ENCODE data around the gene ZNF768. TPM values are rescaled to one million over a fixed set of nuclear protein-coding genes. Genes with fewer than 3 reads are reported as not detected.
"Not testable (repeated sequence)": the region's sequence is repeated elsewhere in the genome, so short reads cannot be mapped to it uniquely, and the experiment has no call there.

Gene ZNF768
- polyA plus RNA-seq, 3 donors = 48.0 to 66.6 (median 54.7) TPM

GRCh38 chr16:30539986-30540526 is 13.7 kb upstream of the ZNF768 start:
- DNase-seq (ENCODE audit: extremely low read depth in 1 of 11, low read depth in 9 of 11, low spot score in 4 of 11) = not testable (repeated sequence)

DNA sequence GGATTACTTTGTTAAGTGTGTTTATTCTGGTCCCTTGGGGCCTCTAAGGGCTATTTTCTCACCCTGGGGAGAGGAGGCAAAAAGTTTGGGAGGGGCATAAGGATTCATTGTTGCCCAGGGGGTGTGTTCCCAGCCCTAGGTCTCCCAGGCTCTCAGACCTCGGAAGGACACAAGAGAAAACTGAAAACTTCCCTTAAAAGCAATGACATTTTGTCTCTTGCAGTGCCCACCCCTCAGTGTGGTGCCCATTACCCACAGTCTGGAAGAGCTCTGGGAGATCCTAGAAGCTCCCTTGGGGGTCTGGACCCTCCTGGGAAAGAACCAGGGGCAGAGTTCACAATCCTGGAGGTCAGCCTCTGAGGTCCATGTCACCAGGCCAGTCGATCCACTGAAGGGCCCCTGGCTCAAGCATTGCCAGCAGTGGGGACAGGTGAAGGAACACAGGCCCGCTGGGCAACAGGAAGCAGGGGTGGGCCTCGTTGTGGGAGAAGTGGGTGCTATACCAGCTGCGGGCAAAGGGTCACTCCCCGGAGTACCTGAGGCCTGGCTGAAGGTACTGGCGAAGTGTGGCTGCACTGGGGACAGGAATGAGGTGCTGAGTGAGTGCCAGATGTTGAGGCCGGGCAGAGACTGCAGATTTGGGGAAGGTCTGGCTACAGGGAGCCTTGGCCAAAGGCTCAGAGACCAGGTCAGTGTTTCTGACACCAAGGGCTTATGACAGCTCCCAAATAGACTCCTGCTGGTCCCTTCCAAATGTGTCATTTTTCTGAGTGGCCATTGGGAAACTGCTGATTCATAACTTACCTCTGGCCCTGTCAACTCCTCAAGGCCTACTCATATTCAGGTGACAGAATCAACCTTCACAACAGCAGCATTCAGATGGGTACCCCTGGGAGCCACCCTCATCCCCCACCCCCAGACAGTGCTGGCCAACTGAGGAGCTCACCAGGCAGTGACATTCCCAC is 12.9 kb upstream of the ZNF768 start:
- DNase-seq (ENCODE audit: extremely low read depth in 1 of 11, low read depth in 9 of 11, low spot score in 4 of 11) = no peak

- DNase-seq (ENCODE audit: extremely low read depth in 1 of 11, low read depth in 9 of 11, low spot score in 4 of 11) = not testable (repeated sequence)
These were observed 10.1 kb upstream of the ZNF768 start for GRCh38 chr16:30536391-30537024.

DNA sequence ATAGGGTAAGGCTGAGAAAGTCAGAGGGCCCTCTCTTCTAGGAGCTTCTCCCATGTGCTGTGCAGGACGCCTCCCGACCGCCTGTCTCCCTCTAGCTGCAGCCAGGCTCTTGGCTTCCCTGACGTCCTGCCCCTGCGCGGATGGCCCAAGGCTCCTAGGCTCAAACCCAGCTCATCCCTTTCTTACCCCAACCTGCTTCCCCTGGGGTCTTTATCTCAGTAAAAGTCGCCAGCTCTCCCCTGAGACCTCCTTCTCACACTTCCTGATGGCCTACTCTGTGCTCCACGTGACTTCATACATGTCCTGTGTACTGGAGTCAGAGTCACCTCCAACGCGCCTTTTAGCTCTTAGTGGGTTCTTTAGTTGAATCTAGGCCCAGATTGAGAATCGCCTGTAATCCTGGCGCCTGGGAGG is 9.4 kb upstream of the ZNF768 start:
- DNase-seq (ENCODE audit: extremely low read depth in 1 of 11, low read depth in 9 of 11, low spot score in 4 of 11) = peak in 6 of 11 donors; percentile 49 to 69 (median 61)

DNA sequence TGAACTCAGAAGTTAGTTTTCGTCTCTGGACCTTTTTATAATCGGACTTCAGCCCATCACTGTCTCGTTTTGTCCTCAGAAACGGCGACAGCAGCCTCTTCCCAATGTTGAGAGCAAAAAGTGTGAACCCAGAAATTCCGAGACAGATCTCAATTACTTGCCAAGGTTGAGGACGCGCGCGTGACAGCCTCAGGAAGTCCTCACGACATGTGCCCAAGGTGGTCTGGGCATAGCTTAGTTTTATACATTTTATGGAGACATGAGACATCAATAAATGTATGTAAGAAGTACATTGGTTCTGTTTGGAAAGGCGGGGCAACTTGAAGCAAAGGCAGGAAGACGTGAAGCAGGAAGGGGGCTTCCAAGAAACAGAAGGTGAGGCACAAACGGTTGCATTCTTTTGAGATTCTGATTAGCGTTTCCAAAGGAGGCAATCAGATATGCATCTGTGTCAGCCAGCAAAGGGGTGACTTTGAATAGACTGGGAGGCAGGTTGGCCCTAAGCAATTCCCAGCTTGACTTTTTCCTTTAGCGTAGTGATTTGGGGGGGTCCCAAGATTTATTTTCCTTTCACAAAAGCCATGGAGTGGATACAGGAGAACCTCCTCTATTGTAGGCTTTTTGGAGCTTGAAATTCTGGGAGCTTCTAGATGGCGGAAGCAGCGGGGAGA is 8.9 kb upstream of the ZNF768 start:
- DNase-seq (ENCODE audit: extremely low read depth in 1 of 11, low read depth in 9 of 11, low spot score in 4 of 11) = no peak

GRCh38 chr16:30534368-30535105 is 8.2 kb upstream of the ZNF768 start, which contains the start of gene ZNF747:
TSS of gene ZNF747 (minus strand) at chr16:30534858. CDS start at chr16:30534679, 179 bp downstream.
- peak; percentile 76 to 93 (median 89) for DNase-seq (ENCODE audit: extremely low read depth in 1 of 11, low read depth in 9 of 11, low spot score in 4 of 11)

DNA sequence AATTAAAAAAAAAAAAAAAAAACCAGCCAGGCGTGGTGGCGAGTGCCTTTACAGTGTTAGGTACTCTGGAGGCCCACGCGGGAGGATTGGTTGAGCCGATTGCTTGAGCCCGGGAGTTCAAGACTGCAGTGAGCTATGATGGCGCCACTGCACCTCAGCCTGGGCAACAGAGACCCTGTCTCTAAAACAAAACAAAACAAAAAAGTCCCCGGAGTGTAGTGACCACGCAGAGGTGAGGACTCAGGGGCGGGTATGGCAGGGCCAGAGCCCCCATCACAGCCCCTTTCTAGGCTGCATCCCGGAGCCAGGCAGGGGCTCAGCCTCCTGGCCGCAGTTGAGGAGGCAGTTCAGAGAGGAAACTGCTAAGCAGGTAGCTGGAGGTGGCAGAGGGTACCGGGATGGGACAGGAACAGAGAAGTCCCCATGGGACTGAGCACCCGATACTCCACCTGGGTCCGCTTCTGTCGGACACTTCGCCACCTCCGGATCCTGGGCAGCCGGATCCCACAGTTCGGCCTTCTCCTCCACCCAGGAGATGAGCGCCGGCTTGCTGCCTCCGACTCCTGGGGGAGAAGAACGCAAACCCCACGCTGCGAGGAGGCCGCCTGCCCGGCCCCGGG is 7.5 kb upstream of the ZNF768 start:
- no peak for DNase-seq (ENCODE audit: extremely low read depth in 1 of 11, low read depth in 9 of 11, low spot score in 4 of 11)

DNA sequence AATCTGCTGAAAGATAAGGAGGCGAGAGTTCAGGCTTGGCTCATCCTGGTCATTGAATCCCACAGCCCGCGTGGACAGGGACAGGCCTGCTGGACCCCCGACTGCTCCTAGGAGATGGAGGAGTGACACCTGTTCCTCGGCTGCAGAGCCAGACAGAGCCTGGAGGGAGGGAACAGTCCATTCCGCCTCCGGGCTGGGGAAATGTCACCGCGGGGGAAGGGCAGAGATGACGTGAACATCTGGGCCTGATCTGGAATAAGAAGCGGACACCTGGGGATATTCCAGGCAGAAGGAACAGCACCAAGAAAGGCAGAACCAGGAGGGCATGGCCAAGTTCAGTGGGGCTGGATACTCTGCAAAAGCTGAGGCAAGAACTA is 6.8 kb upstream of the ZNF768 start:
- no peak for DNase-seq (ENCODE audit: extremely low read depth in 1 of 11, low read depth in 9 of 11, low spot score in 4 of 11)

DNA sequence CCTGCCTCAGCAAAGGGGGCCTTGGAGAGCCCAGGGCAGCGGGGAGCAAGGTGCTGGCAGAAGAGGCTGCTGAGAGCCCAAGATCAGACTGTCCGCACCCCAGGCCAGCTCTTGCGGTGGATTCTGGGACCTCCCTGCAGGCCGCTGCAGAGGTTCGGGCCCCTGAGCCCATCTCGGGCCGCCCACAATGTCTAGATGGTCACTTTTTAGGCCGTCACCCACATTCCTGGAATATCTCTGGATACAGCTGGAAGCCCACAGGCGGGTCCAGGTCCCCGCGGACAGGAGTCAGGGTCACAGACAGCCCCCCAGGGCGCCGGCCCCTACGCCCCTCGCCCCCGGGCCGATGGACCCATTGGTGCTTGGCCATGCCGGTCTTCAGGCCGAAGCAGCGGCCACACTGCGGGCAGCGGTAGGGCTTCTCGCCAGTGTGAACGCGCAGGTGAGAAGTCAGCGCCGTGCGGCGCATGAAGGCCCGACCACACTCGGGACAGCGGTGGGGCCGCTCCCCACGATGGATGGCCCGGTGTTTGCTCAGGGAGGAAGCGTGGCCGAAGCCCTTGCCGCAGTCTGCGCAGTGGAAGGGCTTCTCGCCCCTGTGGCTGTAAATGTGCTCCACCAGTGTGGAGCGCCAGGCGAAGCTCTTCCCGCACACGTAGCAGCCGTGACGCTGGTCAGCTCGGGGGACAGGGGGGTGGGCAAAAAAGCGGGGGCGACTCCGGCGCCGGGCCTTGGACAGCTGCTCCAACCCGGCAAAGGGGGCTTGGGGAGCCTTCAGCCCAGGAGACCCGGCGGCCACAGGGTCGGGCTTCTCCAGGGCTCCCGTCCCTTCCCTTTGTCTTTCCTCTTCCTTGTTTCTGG is 6.1 kb upstream of the ZNF768 start:
- DNase-seq (ENCODE audit: extremely low read depth in 1 of 11, low read depth in 9 of 11, low spot score in 4 of 11) = no peak

DNA sequence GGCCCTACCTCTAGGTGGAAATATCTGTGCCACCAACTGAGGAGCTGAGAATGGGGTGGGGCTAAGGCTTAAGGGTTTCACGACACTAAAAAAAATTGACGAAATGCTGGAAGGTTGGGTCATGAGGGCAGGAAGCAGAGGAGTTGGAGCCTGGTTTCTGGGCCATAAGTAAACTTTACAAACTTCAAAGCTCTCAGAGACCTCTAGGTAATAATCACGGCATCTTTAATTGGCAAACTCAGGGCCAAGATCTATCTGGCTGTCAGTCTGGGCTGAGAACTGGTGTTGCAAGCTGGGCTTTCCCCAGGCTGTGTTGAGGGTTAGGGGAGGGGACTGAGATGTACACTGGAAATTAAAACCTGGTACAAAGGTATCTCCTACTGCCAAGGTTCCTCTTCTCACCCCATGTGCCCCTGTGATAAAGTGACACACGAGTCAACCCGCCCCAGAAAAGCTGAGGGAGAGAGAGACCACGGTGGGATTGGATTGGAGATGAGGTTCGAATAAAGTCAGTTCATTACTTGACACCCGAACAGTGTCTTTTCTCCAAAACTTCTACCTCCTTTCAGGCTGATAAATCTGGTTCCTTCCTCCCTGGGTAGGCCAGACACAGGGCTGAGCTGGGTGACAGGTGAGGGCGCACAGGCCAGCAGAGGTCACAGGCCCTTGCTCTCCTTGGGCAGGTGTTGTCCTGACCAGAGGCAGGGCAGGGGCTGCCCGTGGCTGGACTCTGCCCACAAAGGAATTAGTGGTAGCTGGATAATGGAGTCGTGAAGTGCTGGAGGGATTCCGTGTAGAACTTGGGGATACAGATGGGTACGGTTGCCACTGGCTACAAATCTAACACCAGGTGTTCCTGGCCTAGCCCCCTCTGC is 4.0 kb upstream of the ZNF768 start:
- DNase-seq (ENCODE audit: extremely low read depth in 1 of 11, low read depth in 9 of 11, low spot score in 4 of 11) = no peak

DNA sequence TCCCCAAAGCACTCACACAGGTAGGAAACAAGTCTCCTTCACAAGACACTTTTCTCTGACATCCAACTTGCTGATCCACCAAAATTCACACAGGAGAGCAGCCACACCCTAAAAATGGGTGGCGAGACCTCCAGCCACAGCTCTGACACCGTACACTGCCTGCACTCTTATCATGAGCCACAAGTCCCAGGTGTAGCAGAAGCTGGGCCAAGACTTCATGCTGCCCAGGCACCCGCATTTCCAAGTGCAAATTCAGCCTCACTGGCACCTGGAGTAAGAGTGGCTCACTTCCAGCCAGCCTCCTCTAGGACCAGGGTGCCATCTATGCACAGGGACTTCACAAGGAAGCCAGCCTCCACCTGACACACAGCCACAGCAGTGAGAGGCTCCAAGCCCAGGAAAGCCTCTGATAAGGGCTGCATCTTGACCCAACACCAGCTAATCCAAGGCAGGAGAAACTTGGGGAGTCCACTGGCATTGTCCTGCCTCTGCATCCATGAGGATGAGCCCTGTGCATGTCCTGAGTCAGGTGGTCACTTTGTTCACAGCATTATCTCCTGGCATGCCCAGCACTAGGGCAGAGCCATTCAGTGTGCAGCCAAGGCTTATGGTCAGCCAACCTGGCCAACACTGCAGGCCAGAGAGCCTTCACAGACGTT is 2.6 kb upstream of the ZNF768 start:
- no peak for DNase-seq (ENCODE audit: extremely low read depth in 1 of 11, low read depth in 9 of 11, low spot score in 4 of 11)

DNA sequence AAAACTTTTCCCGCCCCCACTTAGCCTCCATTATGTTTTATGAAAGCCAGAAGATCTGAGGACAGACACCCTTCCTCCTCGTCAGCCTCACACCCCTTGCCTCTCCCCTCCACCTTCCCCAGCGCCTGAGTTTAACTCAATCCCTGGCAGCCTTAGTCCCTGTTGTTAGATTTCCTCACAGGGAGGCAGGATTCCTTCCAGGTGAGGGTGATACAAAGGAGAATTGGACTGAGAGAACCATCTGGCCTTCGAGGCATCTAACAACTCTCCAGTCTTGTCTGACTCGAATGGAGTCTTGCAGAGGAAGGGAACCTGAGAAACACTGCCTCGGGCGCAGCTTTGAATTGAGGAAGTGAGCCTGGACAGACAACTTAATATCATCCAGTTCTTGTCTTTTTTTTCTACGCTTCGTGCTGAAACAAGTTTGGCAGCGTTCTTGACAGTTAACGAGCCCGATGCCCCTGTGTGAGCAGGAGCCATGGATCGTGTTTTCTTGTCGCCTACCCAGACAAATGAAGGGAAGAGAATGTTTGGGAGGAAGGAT is 1.3 kb upstream of the ZNF768 start:
- no peak for DNase-seq (ENCODE audit: extremely low read depth in 1 of 11, low read depth in 9 of 11, low spot score in 4 of 11)

- peak; percentile 93 to 99 (median 98) for DNase-seq (ENCODE audit: extremely low read depth in 1 of 11, low read depth in 9 of 11, low spot score in 4 of 11)
These were observed 663 bp upstream of the ZNF768 start for GRCh38 chr16:30526823-30527634.

- no peak for DNase-seq (ENCODE audit: extremely low read depth in 1 of 11, low read depth in 9 of 11, low spot score in 4 of 11)
These were observed 576 bp downstream of the ZNF768 start for GRCh38 chr16:30525844-30526136.

All from renal cortex interstitium (tissue), 11 donors.